OCI-M2 (cell line): ENCODE measurements around the gene TMEM131.
"Not testable (repeated sequence)": the region's sequence is repeated elsewhere in the genome, so short reads cannot be mapped to it uniquely, and the experiment has no call there.

Source experiments
- DNase-seq: peaks from one replicate; lab custom pipeline; 2025; ENCODE audit not compliant: unreplicated experiment; lab: John Stamatoyannopoulos, UW

Gene TMEM131

DNA sequence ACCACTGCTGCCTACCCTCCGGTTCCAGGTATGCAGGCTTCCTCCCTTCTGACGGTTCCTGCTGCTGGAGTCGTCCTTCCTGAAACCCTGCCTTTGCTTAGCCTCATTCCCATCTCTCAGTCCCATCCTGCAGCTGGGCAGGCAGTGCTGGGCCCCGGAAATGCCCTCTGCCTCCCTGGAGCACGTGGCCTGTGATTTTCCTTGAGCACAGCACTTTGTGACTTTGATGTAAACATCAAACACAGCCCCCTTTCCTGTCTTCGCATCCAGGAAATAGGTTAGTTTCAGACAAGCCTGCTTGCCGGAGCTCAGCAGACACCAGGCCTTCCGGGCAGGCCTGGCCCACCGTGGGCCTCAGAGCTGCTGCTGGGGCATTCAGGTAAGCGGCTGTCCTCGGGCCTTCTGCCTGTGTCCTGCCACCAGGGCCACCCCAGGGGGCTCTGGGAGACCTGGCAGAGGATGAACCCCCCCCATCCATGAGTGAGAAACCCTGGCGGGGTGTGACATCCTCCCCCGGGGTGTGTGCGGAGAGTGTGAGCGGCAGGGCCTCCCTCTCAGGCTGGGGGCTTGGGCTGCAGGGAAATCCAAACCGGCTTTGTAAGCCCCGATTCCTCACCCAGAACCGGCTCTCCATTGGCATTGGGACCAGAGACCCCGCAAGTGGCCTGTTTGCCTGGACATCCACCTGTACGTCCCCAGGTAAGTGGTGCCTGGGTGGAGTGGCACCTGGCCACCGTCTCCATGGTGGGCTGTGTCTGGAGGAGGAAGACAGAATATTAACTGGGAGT is 282.3 kb downstream of the TMEM131 start, which contains the start of gene ZAP70:
Gene ZAP70, plus strand, starts transcription at position 281 of the 788 bp plus-strand sequence. CDS start 10,461 bp downstream, outside the sequence.
- no peak for DNase-seq

DNA sequence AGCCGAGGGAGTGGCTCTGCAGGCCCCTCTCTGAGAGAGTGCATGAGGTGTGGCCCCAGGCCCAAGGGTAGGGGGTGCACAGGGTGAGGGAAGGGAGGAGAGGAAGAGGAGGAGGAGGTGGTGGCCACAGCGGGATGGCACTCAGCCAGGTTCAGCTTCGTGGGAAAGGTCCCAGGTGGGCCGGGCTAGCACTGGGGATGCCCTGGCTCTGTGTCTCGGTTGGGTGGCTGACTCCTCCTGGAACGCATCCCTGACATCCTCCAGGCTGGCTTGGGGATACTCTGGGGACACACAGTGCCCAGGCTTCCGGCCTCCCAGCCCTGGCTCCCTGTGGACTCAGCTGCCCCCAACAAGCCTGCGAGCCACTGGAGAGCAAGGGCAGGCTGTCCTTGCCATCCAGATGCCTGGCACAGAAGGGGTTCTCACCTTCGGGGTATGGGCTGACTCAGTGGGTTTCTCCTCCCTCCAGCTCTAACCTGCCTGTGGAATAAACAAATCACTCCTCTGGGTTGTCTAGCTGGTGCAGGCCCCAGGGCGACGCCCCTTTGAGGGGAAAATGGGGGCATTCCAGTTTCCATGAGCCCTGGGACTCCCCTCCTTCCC is 283.0 kb downstream of the TMEM131 start:
- DNase-seq, result no peak

GRCh38 chr2:97712175-97712574 is 283.6 kb downstream of the TMEM131 start:
- DNase-seq, result not testable (repeated sequence)

DNA sequence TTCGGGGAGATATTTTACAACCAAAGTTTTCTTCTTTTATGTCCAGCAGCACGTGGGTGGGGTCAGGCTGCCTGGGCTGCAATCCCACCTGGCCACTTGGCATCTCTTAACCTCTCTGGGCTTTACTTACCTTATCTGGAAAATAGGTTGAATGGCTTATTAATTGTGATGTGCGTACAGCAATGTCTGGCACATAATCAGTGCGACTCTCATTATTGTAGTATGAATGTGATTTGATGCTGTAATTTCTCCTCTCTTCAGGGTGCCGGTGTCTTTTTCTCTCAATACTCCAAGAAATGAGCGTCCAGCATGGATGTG is 284.4 kb downstream of the TMEM131 start:
- no peak for DNase-seq

DNA sequence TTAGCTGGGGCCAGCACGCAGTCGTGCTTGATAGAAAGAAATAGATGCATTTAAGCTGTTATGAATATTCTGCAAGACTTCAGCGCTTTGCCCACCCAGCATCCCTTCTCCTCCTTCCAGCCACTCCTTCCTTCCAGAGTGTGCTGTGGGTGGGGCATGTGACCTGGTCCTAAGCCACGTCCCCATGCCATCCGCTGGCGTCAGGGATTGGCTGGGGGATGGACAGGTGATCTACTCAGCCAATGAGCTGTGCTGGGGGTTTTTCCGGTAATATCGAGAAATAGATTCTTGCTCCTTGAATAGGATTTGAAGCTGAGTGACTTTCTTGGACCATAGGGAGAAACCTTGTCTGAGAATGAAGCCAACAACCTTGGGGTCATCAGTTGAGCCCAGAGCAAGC is 287.1 kb downstream of the TMEM131 start:
- DNase-seq, result no peak

DNA sequence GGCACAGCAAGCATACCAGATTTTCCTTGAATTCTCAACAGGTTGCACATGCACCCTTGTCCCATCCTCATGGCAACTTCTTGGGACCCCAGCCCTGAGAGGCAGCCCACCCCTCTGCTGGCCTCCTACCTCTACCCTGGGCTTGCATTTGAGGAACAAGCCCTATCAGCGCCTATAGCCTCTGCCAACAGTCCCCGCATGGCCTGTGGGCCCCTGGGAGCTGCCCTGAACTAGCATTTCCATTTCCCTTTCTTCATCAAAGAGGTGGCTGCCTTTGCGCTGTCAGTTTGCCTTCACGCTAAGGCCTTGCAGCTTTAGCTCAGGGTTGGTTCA is 287.7 kb downstream of the TMEM131 start:
- no peak for DNase-seq

DNA sequence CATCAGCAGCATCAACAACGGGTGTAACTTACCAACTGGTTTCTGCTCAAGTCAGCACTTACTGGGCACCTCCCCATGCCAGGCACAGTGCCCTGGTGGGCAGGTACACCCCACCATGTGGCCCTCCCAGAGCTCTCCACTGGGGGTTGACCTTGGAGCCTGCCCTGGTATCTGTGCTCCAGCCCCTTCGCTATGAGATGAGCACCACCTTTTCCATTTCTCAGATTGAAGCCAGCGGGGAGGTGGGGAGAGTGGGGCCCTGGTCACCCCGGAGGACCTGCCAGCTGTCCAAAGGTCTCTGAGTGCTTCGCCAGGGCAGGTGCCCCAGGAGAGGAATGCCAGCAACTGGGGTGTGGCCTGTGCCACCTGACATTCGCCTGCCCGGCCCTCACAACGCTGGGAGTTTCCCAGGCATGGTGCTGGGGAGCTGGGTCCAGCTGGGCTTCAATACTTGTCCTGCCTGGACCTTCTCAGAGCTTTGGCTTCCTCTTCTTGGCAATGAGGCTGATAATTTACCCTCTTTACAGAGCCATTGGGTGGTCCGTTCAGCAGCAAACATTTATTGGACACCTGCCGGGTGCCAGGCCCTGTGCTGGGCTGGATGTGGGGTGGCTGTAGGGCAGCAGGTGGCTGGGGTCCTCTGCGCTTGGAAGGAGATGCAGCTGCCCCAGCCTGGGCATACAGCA is 288.2 kb downstream of the TMEM131 start:
- DNase-seq, result no peak

- no peak for DNase-seq
Observed at GRCh38 chr2:97706708-97707345, 288.9 kb downstream of the TMEM131 start.
